Naive thymus-derived CD8-positive, alpha-beta T cell (primary cell): Measurements from ENCODE around the gene PARD6B. TPM values are rescaled to one million over a fixed set of nuclear protein-coding genes. Genes with fewer than 3 reads are reported as not detected.
A peak's percentile ranks its signal among the peaks of the same experiment; 100 is the strongest.

ENCODE experiments used
- ATAC-seq, 2 donors: fragments of 150-1000 bp; cut with Tn5 transposase in 1 of 2; sonication (Bioruptor Pico), chemical (Tn5 transposase) in 1 of 2; 1 replicate in 1 of 2; 2 replicates in 1 of 2; pipeline ENCODE4 v1.10.0; 2021; ENCODE audit warnings: mild to moderate bottlenecking in 2 of 2, moderate library complexity in 2 of 2
- POLR2A ChIA-PET: fragments of 350-600 bp; sonication (Branson Sonifier 250); formaldehyde crosslinking; loops from one replicate; lab custom pipeline; 2021; ENCODE audit warnings: antibody characterized with exemption; lab: Charles Lee
- DNase-seq, 10 donors: peaks; one replicate each; pipeline versions ENCODE4 v3.0.0 to v3.0.0-alpha.2; 2020 to 2022
- H3K27ac Mint-ChIP-seq, 10 donors: one replicate each; pipeline ENCODE4 v1.8.0; 2020 to 2022; ENCODE audit warnings: mild to moderate bottlenecking in 10 of 10, mixed read lengths in 10 of 10, moderate library complexity in 4 of 10, inconsistent platforms in 1 of 10
- H3K27me3 Mint-ChIP-seq, 5 donors: one replicate each; pipeline ENCODE4 v1.8.0; 2021 to 2022; ENCODE audit warnings: mixed read lengths in 5 of 5
- H3K36me3 Mint-ChIP-seq, 3 donors: one replicate each; pipeline ENCODE4 v1.8.0; 2020 to 2022; ENCODE audit warnings: mixed read lengths in 3 of 3, mild to moderate bottlenecking in 2 of 3, inconsistent platforms in 1 of 3
- H3K4me1 Mint-ChIP-seq, 4 donors: one replicate each; pipeline ENCODE4 v1.8.0; 2021 to 2022; ENCODE audit warnings: mixed read lengths in 4 of 4
- H3K4me3 Mint-ChIP-seq, 10 donors: one replicate each; pipeline ENCODE4 v1.8.0; 2020 to 2022; ENCODE audit warnings: mild to moderate bottlenecking in 10 of 10, mixed read lengths in 10 of 10, moderate library complexity in 6 of 10, inconsistent platforms in 1 of 10
- H3K9me3 Mint-ChIP-seq, 9 donors: one replicate each; pipeline ENCODE4 v1.8.0; 2020 to 2022; ENCODE audit warnings: mixed read lengths in 9 of 9, mild to moderate bottlenecking in 3 of 9, inconsistent platforms in 1 of 9, moderate library complexity in 1 of 9
- polyA plus RNA-seq, 3 donors: library from polyadenylated mRNA; unstranded; fragments of 300-500 nt; fragmentation: Illumina TruSeq; gene quantifications; one replicate each; pipeline ENCODE4 v1.2.3, GENCODE V29; 2021
- total RNA-seq, 8 experiments: library from RNA in 2 of 8; stranded (reverse) in 2 of 8; gene quantifications; one replicate each; pipeline ENCODE4 v1.2.3 and lab custom pipeline; 2021 to 2026

Gene PARD6B
- total and polyA plus RNA-seq, 5 experiments from 2014 or later, result 0.49 to 12.0 (median 2.0) TPM

DNA sequence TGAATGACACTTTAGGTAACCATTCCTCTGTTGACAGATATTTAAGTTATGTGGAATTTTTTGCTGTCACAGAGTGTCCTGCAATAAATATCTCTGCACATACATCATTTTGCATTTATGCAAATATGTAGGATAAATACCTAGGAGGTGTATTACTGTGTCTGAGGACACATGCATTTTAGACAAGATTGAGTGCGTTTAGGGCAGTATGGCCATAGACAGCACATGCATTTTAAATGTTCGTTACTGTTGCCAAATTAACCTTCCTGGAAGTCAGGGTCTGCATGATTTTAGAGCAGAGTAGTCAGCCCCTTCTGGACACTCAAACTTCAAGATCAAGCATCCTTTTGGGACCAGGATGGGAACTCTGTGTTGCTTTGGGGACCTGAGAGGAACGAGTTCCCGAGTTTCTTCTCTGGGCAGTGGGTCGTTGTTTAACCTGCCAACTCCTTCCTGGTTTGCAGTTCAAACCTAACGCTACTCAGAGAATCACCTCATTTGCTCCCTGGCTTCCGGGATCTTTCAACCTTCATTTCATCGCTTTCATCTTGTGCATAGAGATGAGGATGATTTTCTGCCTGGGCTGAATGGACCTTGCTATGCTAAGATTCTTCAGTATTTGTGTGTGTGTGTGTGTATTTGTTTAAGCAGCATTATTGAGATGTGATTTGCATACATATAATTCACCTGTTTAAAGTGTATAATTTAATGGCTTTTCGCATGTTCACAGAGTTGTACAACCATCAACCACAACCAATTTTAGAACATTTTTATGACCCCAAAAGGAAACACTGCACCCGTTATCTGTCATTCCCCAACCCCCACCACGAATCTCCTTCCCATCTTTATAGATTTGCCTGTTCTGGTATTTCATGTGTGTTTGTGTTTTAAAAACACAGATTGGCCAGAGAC lies 73.3 kb downstream of the PARD6B start:
- Mint-ChIP-seq H3K36me3 (peaks cover 0 to 5% (median 2%) of the 10 kb centered on the region in 3 donors), H3K9me3 (no peaks in the 10 kb centered on the region), H3K4me3 (peak overlapping the region; percentile 55 to 87 (median 72)), H3K27ac (peak overlapping the region; percentile 91 to 96 (median 94)), H3K4me1 (peaks cover 24 to 70% (median 58%) of the 10 kb centered on the region in 4 donors), H3K27me3 (no peaks in the 10 kb centered on the region)
- ATAC-seq (peak; percentile 96 to 97), DNase-seq (peak in 9 of 10 donors; percentile 10 to 69 (median 42))
- POLR2A ChIA-PET, result interaction anchor here (1.2 to 2.8 kb wide), 9 partner anchors 10 to 154 kb away, joined by 3 to 15 read pairs (median 11); partner anchors contain the start of genes ADNP, BCAS4, DPM1 and MOCS3

DNA sequence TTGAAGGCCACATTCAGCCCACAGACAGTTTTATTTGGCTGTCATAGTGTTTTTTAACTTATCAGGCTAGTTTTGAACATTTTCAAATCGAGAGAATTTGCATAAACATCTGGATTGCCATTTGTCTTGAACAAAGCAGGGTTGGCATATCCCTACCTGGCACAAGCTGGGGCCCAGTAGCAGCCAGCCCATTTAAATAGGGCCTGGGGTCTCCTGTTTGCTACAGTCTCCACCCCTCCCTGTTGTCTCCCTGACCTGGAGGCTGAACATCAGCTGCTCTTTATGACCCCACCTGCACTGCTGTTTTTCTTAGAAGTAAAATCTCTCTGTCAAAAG lies 73.9 kb downstream of the PARD6B start:
- Mint-ChIP-seq H3K4me1 (peaks cover 26 to 70% (median 58%) of the 10 kb centered on the region in 4 donors), H3K27me3 (no peaks in the 10 kb centered on the region), H3K9me3 (no peaks in the 10 kb centered on the region), H3K27ac (peak overlapping the region; percentile 91 to 96 (median 94)), H3K4me3 (peak overlapping the region; percentile 55 to 87 (median 72)), H3K36me3 (no peaks in the 10 kb centered on the region)
- ATAC-seq (peak in 1 of 2 donors; percentile 2), DNase-seq (no peak)
- POLR2A ChIA-PET, result interaction anchor here (1.2 to 2.8 kb wide), 5 partner anchors 9 to 153 kb away, joined by 3 to 12 read pairs (median 10); partner anchors contain the start of genes ADNP, BCAS4, DPM1 and MOCS3

DNA sequence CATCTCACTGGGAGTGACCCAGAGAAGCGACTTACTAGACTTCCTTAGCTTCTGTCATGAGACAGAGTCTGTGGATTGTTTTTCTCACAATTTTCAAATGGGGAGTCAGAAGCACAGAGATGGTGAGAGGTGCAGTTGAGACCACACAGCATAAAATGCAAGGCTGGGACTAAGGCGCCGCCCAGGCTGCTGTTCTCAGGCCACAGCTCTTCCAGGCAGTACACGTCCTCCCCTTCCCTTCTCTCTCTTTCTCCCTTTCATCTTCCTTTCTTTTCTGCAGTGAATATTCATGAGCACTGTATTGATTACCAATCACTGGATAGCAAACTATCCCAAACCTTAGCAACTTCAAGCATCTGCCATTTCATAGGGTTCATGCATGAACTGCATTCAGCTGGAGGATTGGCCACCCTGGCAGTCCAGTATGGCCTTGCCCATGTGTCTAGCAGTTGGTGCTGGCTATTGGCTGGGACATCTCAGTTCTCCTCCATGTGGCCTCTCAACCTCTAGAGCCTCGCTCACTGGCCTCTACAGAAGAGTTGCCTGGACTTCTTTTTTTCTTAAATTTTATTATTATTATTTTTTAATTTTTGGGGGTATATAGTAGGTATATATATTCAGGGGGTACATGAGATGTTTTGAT lies 74.9 kb downstream of the PARD6B start:
- peak overlapping the region; percentile 91 to 96 (median 94) for H3K27ac Mint-ChIP-seq
- POLR2A ChIA-PET, result interaction anchor here (0.8 to 2.8 kb wide), 7 partner anchors 10 to 152 kb away, joined by 3 to 12 read pairs (median 7); partner anchors contain the start of genes ADNP, BCAS4, DPM1 and MOCS3
- no peaks in the 10 kb centered on the region for H3K36me3 Mint-ChIP-seq
- no peaks in the 10 kb centered on the region for H3K27me3 Mint-ChIP-seq
- peaks cover 31 to 69% (median 64%) of the 10 kb centered on the region in 4 donors for H3K4me1 Mint-ChIP-seq
- H3K4me3 Mint-ChIP-seq, result peak overlapping the region in 7 of 10 donors; percentile 45 to 71 (median 58)
- no peaks in the 10 kb centered on the region for H3K9me3 Mint-ChIP-seq
- DNase-seq (no peak), ATAC-seq (no peak)

Other genes starting within 250 kb of the PARD6B start
- 10 to 100 TPM; 53.8 to 56.7 TPM for gene PTPN1, start 221.2 kb upstream of the PARD6B start, total RNA-seq
- gene PTPN1, start 221.2 kb upstream of the PARD6B start, polyA plus RNA-seq, result 10 to 100 TPM; 29.1 to 31.9 (median 29.4) TPM
- not detected for gene RIPOR3, start 40.0 kb upstream of the PARD6B start, total RNA-seq
- gene RIPOR3, start 40.0 kb upstream of the PARD6B start, polyA plus RNA-seq, result 1 to 10 TPM in 1 of 3 donors, under 1 TPM in 2; 0.53 to 2.4 (median 0.98) TPM
- gene BCAS4, start 63.5 kb downstream of the PARD6B start, total RNA-seq, result 10 to 100 TPM; 77.4 to 89.9 TPM
- gene BCAS4, start 63.5 kb downstream of the PARD6B start, polyA plus RNA-seq, result 10 to 100 TPM; 33.5 to 51.5 (median 39.9) TPM
- 10 to 100 TPM; 73.4 to 73.8 TPM for gene ADNP, start 199.9 kb downstream of the PARD6B start, total RNA-seq
- gene ADNP, start 199.9 kb downstream of the PARD6B start, polyA plus RNA-seq, result 10 to 100 TPM in 1 of 3 donors, 1 to 10 TPM in 2; 6.3 to 10.9 (median 8.2) TPM
- 10 to 100 TPM; 45.4 to 46.6 TPM for gene DPM1, start 227.0 kb downstream of the PARD6B start, total RNA-seq
- gene DPM1, start 227.0 kb downstream of the PARD6B start, polyA plus RNA-seq, result 10 to 100 TPM; 65.0 to 79.8 (median 75.3) TPM
- gene MOCS3, start 227.2 kb downstream of the PARD6B start, total RNA-seq, result 1 to 10 TPM; 8.4 to 8.8 TPM
- gene MOCS3, start 227.2 kb downstream of the PARD6B start, polyA plus RNA-seq, result 1 to 10 TPM; 3.5 to 4.8 (median 4.6) TPM